PC-9 (cell line): Measurements from ENCODE around the gene DGCR6L.
"Not testable (repeated sequence)": the region's sequence is repeated elsewhere in the genome, so short reads cannot be mapped to it uniquely, and the experiment has no call there.

Source experiments
- CTCF ChIP-seq: fragments of 200-600 bp; sonication (generic); conservative IDR thresholded peaks from 2 replicates; pipeline ENCODE4 v1.6.1; 2017; ENCODE audit warnings: mixed run types, antibody characterized with exemption, mild to moderate bottlenecking, moderate library complexity
- EZH2 ChIP-seq: fragments of 200-600 bp; sonication (generic); IDR thresholded peaks from 2 replicates; pipeline ENCODE4 v1.8.0; 2017; ENCODE audit warnings: antibody characterized with exemption, low read depth

GRCh38 chr22:20281473-20281872, 38.4 kb downstream of the DGCR6L start:
- not testable (repeated sequence) for TF ChIP-seq CTCF, EZH2
